GM18858 (cell line): ENCODE measurements around the gene LMX1B.

Experiments
- ATAC-seq: cut with Tn5 transposase; IDR thresholded peaks from one replicate; pipeline ENCODE4 v1.9.1; 2021; ENCODE audit not compliant: unreplicated experiment

The LMX1B gene

DNA sequence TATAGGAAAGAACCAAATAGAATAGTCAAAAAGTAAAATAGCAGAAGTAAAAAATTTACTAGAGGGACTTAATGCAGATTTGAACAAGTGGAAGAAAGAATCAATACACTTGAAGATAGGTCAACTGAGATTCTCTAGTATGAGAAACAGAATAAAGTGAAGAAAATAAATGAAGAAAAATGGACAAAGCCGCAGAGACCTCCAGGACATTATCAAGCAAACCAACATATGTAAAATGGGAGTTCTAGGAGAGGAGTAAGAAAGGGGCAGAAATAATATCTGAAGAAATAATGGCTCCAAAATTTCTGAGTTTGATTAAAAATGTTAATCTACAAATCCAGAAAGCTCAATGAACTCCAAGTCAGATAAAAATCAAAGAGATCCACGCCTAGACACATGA is 121.1 kb downstream of the LMX1B start:
- ATAC-seq = no peak

- no peak for ATAC-seq
Observed at GRCh38 chr9:126735482-126735881, 121.8 kb downstream of the LMX1B start.

DNA sequence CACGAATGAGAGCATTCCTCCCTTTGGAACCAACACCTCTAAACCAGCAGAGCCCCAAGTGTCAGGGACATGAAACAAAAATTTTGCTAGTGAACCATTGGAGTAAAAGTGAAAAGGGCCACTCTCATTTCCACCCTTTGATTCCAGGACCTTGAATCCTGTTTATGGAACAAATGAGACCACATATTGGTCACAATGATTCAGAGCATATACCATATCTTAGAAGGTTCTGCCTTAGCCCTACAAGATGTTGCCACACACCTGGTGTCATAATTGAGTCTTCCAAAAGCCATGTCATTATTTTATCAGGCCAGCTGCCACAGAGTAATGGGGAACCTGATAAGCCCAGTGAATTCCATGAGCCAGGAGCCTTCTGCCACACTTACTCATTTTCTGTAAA is 124.8 kb downstream of the LMX1B start:
- ATAC-seq = no peak

DNA sequence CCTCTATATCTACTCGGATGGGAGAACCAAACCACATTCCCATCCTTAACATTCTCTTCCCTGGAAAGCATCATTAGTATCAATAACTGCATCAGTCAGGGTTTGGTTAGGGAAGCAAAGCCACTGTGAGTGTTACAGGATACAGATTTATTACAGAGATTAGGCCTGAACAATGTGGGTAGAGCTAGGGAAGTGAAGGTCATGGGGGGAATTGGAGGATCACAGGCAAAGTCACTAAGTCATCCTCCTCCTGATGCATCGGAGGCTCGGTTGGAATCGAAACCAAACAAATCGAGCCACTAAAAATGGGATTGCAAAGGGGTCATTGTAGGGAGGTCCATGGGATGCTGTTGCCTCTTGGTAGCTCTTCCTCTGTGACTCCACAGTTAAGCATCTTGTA is 129.3 kb downstream of the LMX1B start:
- no peak for ATAC-seq

DNA sequence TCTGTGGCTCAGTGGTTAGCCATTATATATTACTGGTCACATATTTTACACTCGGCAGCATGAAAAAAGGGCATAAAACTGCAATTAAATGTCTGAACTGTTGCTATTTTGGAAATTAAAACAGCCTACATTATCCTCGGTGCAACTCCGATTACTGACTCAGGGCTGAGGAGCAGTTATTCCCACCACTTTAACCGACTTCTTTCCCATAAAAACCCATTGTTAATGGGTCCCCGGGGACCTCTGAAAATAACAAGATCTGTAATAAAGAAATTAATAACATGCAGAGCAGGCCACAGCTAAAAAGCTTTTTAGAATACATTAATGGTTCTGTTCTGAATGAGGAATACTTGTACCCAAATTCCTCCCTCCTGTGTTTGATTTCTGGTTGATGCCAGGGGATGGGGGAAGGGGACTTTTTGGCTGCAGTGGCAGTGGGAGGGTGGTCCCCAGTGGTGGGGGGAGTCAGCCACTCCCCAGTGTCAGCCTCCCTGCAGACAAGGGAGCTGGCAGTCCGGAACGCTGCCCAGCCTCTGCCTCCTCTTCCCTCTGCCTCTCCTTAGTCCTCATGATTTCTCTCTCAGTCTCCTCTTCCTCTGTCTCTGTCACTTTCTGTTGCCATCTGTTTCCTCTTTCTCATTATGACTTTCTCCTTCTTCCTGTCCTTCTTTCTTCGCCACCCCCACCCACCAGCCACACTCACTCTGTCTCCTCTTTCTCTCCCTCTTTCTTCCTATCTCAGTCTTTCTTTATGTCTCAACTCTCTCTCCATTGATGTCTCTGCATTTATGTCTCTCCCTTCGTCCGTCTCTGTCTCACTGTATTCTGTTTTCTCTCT is 132.1 kb downstream of the LMX1B start:
- no peak for ATAC-seq
